Peyer's patch (tissue), 4 donors: ENCODE results near the gene ENPP6.

Experiments
- CTCF ChIP-seq, 6 experiments: fragments of 450-650 bp in 4 of 6; fragments of 200-600 bp in 2 of 6; sonication (generic) in 1 of 6; IDR thresholded peaks; one replicate each; pipeline ENCODE4 v1.5.1; 2017 to 2019; ENCODE audit warnings: antibody characterized with exemption in 6 of 6, mild to moderate bottlenecking in 3 of 6, moderate library complexity in 1 of 6
- POLR2A ChIP-seq, 2 donors: fragments of 450-650 bp; IDR thresholded peaks; one replicate each; pipeline ENCODE4 v1.5.1; 2017; ENCODE audit warnings: antibody characterized with exemption in 2 of 2, mild to moderate bottlenecking in 2 of 2, moderate library complexity in 2 of 2

GRCh38 chr4:184166736-184167135 is 50.9 kb downstream of the ENPP6 start:
- no peak for TF ChIP-seq CTCF (IDR thresholded peaks at IDR 0.05)
- TF ChIP-seq POLR2A (IDR thresholded peaks at IDR 0.05), result no peak
